ENCODE measurements around the gene MAP3K5. TPM values are rescaled to one million over a fixed set of nuclear protein-coding genes. Genes with fewer than 3 reads are reported as not detected.
A peak's percentile ranks its signal among the peaks of the same experiment; 100 is the strongest.

MAP3K5 gene
- total RNA-seq, 1 donor from 2014 or later = 10.2 TPM

GRCh38 chr6:136538836-136539235 lies 253.4 kb downstream of the MAP3K5 start:
- DNase-seq = no peak

DNA sequence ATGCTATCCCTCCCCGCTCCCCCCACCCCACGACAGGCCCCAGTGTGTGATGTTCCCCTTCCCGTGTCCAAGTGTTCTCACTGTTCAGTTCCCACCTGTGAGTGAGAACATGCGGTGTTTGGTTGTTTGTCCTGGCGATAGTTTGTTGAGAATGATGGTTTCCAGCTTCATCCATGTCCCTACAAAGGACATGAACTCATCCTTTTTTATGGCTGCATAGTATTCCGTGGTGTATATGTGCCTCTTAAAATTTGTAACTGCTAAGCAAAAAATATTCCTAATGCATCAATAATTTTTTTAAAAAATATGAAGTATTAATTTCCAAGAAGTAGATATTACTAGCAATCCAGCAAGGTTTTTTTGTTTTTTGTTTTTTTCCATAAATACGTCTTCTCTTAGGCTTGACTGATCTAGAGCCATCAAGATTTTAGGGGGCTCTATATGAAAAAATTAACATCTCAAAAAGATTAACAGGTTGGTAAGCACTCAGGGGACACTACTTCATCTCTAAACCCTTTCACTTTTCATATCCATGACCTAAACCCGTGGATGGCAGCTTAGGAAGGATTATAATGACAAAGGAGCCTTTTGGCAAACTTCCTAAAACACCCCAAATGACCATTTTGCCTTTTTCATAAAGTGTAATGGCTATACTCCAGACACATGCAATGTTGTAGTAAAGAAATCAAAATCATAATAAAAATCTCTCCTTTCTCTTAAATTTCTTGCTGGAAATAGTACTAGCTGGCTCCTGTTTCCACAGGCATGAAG lies 256.2 kb downstream of the MAP3K5 start:
- no peak for DNase-seq

DNA sequence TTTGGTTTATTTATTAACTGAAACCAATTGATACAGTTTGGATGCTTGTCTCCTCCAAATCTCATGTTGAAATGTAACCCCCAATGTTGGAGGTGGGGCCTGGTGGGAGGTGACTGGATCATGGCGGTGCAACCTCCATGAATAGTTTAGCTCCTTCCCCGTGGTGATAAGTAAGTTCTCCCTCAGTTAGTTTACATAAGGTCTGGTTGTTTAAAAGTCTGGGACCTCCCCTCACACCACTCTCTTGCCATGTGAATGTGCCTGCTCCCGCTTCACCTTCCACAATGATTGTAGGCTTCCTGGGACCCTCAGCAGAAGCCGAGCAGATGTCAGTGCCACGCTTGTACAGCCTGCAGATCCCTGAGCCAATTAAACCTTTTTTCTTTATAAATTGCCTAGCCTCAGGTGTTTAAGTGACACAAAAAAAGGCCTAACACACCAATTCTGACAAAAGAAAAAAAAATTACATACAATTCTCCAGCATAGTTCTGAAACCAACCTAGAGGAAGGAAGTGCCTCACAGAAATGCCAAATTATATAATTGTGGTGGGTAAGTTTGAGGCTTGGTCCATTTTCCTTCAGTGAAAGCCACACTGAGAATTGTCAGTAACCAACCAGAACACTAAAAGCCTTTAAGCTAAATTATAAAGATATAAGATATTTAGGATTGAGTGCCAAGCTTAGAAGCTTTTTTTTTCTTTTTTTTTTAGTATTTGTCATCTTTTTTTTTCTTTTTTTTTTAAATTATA lies 257.1 kb downstream of the MAP3K5 start:
- DNase-seq = no peak

- no peak for DNase-seq
Measured at GRCh38 chr6:136534268-136534667, 258.0 kb downstream of the MAP3K5 start.

GRCh38 chr6:136533487-136533886 lies 258.8 kb downstream of the MAP3K5 start:
- DNase-seq = no peak

DNA sequence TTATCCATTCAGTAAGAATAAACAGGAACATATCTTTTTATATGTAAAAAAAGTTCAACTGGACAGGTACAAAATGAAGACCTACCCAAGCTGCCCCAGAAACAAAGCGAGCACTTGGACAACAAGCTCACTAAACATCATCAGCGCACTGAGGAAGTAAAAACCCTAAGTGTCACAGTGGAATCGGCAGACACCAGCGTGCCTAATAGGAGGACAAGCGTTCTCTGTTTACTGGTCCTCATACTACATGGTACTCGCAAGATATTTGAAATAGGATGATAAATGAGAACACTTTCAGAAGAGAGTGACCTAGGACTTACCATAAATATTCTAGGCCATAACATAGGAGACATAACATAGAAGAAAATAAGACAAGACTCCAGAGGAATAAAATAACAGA lies 260.2 kb downstream of the MAP3K5 start:
- DNase-seq = no peak

DNA sequence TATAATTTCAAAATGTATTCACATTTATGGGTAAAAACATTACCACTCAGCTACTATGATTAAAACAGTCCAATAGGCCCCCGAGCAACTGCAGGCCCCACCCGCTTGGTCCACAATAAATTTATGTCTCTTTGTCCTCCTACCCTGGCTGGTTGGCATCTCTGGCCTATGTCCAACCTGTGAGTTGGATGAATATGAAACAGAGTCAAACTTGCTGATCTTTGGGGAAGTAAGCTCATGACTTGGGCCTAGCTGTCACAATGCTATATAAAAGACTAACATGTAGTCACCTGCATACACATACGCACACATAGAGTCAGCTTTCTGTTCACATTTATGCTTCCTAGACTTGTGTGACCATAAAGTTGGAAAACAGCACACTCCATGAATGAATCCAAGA lies 262.6 kb downstream of the MAP3K5 start:
- no peak for DNase-seq

- DNase-seq = no peak
Measured at GRCh38 chr6:136528477-136528876, 263.8 kb downstream of the MAP3K5 start.

DNA sequence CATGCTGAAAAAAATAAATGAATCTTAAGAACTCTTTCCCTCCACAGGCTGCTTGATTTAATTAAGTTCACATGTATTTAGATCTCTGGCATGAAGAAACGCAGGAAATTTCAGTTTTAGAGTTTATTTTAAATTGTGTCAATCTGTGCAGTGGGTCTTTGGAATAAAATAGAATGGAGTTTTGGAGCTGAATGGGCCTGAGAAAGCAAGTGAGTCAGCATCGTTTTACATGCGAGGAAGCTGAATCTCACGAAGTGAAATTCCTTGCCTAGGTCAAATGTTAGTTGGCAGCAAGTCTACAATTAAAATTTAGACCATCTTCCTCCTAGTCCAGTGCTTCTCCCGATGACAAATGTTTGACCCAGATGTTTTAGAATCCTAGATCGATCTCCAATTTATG lies 264.4 kb downstream of the MAP3K5 start:
- DNase-seq = no peak

GRCh38 chr6:136526937-136527336 lies 265.3 kb downstream of the MAP3K5 start:
- no peak for DNase-seq

GRCh38 chr6:136526196-136526930 lies 265.9 kb downstream of the MAP3K5 start:
- DNase-seq = peak; percentile 54

GRCh38 chr6:136525586-136526195 lies 266.6 kb downstream of the MAP3K5 start:
- no peak for DNase-seq

DNA sequence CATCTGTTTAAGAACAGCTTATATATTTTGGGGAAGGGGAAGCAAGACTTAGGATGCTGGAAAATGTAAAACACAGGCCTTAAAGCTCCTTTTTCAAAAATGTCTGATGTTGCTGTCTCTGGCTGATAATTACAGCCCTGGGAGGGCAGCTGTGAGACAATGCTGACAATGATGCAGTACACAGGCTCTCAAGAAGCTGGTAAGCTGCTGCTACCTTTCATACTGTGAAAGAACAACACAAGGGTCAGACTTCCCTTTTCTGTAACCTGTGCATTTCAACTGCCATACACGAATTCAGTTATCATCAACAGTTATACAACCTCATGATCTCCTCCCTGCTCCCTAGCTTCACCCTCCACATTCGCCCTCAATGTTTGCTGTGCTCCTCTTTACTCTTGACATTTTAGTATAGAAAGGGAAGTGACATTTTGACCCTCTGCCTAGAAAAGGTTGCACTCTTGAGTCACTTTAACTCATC lies 267.3 kb downstream of the MAP3K5 start:
- DNase-seq = no peak

DNA sequence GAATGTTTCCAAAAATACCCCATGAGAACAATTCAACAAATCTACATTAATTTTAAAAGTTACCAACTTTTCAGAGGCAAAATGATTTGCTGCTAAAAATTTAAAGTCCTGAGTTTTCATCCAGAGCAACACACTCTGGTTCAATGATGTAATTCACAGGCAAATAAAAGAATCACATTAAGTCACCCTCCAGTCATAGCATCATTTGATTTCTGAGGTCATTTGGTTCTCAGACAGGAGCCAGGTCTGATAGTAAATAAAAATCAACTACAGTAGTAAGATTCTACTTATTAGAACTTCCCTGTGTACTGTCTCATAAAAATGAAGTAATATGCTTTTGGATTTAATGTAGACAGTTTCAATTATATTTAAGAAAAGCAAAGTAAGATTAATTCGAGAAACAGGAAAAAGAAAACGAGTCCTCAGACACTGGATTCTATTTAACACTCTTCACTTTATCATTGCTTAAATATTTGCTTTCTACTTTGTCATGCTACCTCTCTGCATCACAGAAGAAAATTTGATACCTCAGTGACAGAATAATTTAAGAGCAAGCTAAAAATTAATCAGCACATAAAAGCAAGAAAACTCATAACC lies 267.8 kb downstream of the MAP3K5 start:
- no peak for DNase-seq

DNA sequence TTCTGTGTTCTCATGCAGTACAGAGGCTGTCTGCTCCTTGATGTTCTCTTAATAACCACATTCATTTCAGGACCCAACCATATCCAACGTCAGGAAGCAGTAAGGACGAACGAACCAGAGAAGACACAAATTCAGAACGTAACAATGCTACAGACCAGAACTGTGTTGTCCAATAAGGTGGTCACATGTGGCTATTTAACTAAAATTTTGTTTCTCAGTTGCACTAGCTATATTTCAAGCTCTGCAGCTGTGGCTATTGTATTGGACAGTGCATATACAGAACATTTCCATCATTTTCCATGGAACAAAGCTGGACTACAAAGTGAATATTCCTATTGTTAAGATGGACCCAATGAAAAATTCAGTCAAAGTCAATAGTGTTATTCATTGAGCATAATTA lies 269.1 kb downstream of the MAP3K5 start:
- DNase-seq = no peak

- DNase-seq = no peak
Measured at GRCh38 chr6:136522636-136523035, 269.6 kb downstream of the MAP3K5 start.

DNA sequence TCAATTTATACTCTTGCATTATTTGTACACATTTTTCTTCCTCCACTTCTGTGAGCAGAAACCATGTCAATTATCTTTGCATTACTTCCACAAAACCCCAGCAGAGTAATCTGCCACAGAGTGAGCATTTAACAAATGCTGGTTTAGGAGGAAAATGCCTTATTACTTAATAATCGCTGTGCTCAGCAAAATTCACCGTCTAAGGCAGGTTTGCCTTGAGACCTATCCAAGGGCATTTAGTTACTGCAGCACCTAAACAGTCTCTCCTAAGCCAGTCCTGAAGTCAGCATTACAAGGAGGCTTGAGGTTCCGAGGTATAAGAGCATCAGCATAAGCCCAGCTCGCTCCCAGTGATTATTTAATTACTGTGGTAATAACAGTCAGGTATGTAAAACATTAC lies 270.4 kb downstream of the MAP3K5 start:
- no peak for DNase-seq

- no peak for DNase-seq
Measured at GRCh38 chr6:136521427-136521826, 270.9 kb downstream of the MAP3K5 start.

DNA sequence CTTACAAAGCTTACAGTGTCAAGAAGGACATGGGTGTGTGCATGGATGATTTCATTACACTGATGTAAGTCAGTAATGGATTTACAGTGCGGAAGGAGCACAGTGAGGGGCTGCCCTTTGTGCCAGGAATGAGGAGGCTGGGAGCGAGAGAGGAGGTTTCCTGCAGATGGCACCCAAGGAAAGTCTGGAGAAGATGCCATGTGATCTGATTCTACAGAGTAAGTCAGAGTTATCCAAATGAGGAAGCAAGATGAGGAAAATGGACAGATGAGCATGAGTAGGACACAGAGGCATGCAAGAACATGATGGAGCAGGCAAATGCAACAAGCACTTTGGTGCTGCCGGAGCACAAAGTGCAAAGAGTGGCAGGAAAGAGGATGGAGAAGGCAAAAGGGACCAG lies 271.8 kb downstream of the MAP3K5 start:
- no peak for DNase-seq

DNA sequence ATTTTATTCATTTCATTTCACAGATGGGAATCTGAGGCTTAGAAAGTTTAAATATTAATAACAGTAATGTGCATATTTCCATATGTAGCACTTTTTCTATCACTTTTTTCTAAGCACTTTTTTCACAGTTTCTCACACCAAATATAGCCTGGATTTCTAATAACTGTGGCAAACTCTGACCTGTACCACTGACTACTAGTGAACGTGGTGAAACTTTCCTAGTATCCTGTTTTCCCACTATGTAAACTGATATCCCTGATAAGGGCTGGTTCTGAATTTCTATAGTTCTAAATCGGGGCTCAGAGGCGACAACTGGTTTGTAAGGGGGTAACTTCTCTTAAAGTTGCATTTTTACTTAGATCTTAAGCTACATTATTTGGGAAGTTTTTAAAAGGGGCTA lies 274.7 kb downstream of the MAP3K5 start:
- DNase-seq = no peak

DNA sequence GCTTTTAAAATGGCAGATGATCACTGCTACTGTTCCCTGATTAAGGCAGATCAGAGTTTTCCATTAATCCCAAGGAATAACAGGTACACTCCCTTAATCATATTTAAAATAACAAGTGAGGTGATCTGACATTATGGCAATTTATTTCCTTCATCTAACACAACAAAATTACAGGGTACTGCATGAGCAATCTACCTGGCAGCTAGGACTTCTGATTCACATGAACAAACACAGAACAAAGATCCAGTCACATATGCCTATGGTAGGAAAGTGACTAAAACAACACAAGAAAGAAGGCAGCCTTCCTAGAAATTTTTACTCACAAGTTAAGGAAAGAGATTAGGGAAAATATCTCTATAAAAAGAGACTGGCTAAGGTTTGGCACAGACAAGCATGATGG lies 275.3 kb downstream of the MAP3K5 start:
- DNase-seq = no peak

DNA sequence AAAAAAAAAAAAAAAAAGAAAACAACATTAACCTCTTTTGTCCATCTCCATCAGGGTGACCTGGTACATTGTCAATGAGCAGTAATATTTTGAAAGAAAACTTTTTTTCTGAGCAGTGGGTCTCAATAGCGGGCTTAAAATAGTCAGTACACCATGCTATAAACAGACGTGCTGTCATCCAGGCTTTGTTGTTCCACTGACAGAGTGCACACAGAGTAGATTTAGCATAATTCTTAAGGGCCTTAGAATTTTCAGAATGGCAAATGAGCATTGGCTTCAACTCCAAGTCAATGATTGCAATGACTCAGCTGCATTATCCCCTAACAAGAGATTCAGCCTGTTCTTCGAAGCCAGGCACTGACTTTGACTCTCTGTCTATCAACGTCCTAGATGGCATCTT lies 277.7 kb downstream of the MAP3K5 start:
- no peak for DNase-seq

Data from tongue (tissue), 2 donors.